SK-N-SH (cell line): ENCODE data around the gene EHBP1L1. TPM values are rescaled to one million over a fixed set of nuclear protein-coding genes. Genes with fewer than 3 reads are reported as not detected.

ENCODE experiments used
- CTCF ChIA-PET: fragments of 300-600, 350-600 bp; formaldehyde crosslinking; extraction: SDS; loops from one replicate; lab custom pipeline; 2021; lab: Yijun Ruan, JAX
- POLR2A ChIA-PET: fragments of 350-600 bp; sonication (Branson Sonifier 250); formaldehyde crosslinking; extraction: SDS; loops from one replicate; lab custom pipeline; 2020; ENCODE audit warnings: antibody characterized with exemption, inconsistent platforms; lab: Yijun Ruan, JAX
- DNase-seq: peaks from one replicate; pipeline ENCODE4 v3.0.0; 2012
- H2AFZ ChIP-seq: fragments of 200-600 bp; sonication (generic); 2 replicates; pipeline ENCODE4 v1.8.1; 2016; ENCODE audit warnings: antibody characterized with exemption, mild to moderate bottlenecking, low read depth
- H3F3A ChIP-seq: fragments of 200-600 bp; sonication (generic); replicated peaks from 2 replicates; pipeline ENCODE3; 2016; ENCODE audit warnings: antibody characterized with exemption, mild to moderate bottlenecking; ENCODE audit not compliant: insufficient read depth
- H3K27ac ChIP-seq, 2 experiments: fragments of 200-500 bp in 1 of 2; fragments of 200-600 bp in 1 of 2; sonication (Bioruptor generic) in 1 of 2; sonication (generic), shearing (Covaris generic) in 1 of 2; 2 replicates each; pipeline versions ENCODE4 v1.5.1 to v1.6.1; 2014 to 2016; ENCODE audit warnings: low read depth in 2 of 2, inconsistent platforms in 1 of 2, low read length in 1 of 2, mild to moderate bottlenecking in 1 of 2, mixed read lengths in 1 of 2
- H3K27me3 ChIP-seq: fragments of 200-600 bp; sonication (generic), shearing (Covaris generic); 2 replicates; pipeline ENCODE4 v1.6.1; 2016; ENCODE audit warnings: mixed run types; ENCODE audit not compliant: insufficient read depth
- H3K36me3 ChIP-seq, 2 experiments: fragments of 200-500 bp in 1 of 2; fragments of 200-600 bp in 1 of 2; sonication (Bioruptor generic) in 1 of 2; sonication (generic) in 1 of 2; replicated peaks in 1 of 2; 2 replicates each; pipeline versions ENCODE3 to v1.5.1; 2014 to 2016; ENCODE audit warnings: low read length in 1 of 2, mild to moderate bottlenecking in 1 of 2; ENCODE audit not compliant: insufficient read depth in 2 of 2, control insufficient read depth in 1 of 2
- H3K4me1 ChIP-seq, 2 experiments: fragments of 200-500 bp in 1 of 2; fragments of 200-600 bp in 1 of 2; sonication (Bioruptor generic) in 1 of 2; sonication (generic), shearing (Covaris generic) in 1 of 2; 2 replicates each; pipeline versions ENCODE4 v1.5.1 to v1.6.1; 2014 to 2016; ENCODE audit warnings: low read depth in 1 of 2, low read length in 1 of 2, mixed run types in 1 of 2; ENCODE audit not compliant: insufficient read depth in 2 of 2, control insufficient read depth in 1 of 2
- H3K4me2 ChIP-seq: fragments of 200-600 bp; sonication (generic), shearing (Covaris generic); 2 replicates; pipeline ENCODE4 v1.6.1; 2017; ENCODE audit warnings: mixed run types
- H3K4me3 ChIP-seq, 2 experiments: fragments of 200-500 bp in 1 of 2; fragments of 200-600 bp in 1 of 2; sonication (Bioruptor generic) in 1 of 2; sonication (generic), shearing (Covaris generic) in 1 of 2; 2 replicates each; pipeline versions ENCODE4 v1.5.1 to v1.8.1; 2014 to 2016; ENCODE audit warnings: low read depth in 2 of 2, inconsistent platforms in 1 of 2, low read length in 1 of 2, mild to moderate bottlenecking in 1 of 2, mixed read lengths in 1 of 2, moderate library complexity in 1 of 2
- H3K79me2 ChIP-seq: fragments of 200-600 bp; sonication (generic); 2 replicates; pipeline ENCODE4 v1.8.1; 2017; ENCODE audit warnings: mild to moderate bottlenecking; ENCODE audit not compliant: insufficient read depth
- H3K9ac ChIP-seq: fragments of 200-600 bp; sonication (generic); 2 replicates; pipeline ENCODE4 v1.6.1; 2017; ENCODE audit warnings: mixed run types
- H3K9me2 ChIP-seq: fragments of 200-600 bp; sonication (generic); 2 replicates; pipeline ENCODE4 v1.6.1; 2017; ENCODE audit warnings: mixed run types
- H3K9me3 ChIP-seq: fragments of 200-600 bp; sonication (generic); 2 replicates; pipeline ENCODE4 v1.6.1; 2017; ENCODE audit warnings: mixed run types, mild to moderate bottlenecking, moderate library complexity
- H4K20me1 ChIP-seq: fragments of 200-600 bp; sonication (generic); 2 replicates; pipeline ENCODE4 v1.6.1; 2017; ENCODE audit warnings: mild to moderate bottlenecking, mixed run types; ENCODE audit not compliant: insufficient read depth
- CTCF ChIP-seq: fragments of 200-600 bp; sonication (generic); IDR thresholded peaks from 2 replicates; pipeline ENCODE4 v1.6.1; 2017; ENCODE audit warnings: antibody characterized with exemption, mild to moderate bottlenecking, moderate library complexity
- EP300 ChIP-seq, 2 experiments: IDR thresholded peaks; 2 replicates each; pipeline versions ENCODE4 v1.4.0 to v1.6.1; 2012; ENCODE audit warnings: borderline replicate concordance in 1 of 2, low read depth in 1 of 2, low read length in 1 of 2
- EZH2phosphoT487 ChIP-seq: fragments of 200-600 bp; sonication (generic); IDR thresholded peaks from 2 replicates; pipeline ENCODE4 v1.6.1; 2017; ENCODE audit warnings: low read depth, mixed run types, mild to moderate bottlenecking, antibody characterized with exemption, moderate library complexity, borderline replicate concordance
- FOSL2 ChIP-seq: IDR thresholded peaks from 2 replicates; pipeline ENCODE4 v1.4.0; 2012; ENCODE audit warnings: low read depth, mild to moderate bottlenecking, moderate library complexity, borderline replicate concordance
- FOXJ3 ChIP-seq: sonication (generic); formaldehyde crosslinking; IDR thresholded peaks from 2 replicates; pipeline ENCODE4 v1.5.1; 2020; ENCODE audit warnings: mild to moderate bottlenecking, missing genetic modification reagents
- FOXM1 ChIP-seq: IDR thresholded peaks from 2 replicates; pipeline ENCODE4 v1.4.0; 2012; ENCODE audit warnings: low read depth, mild to moderate bottlenecking
- MEF2A ChIP-seq: IDR thresholded peaks from 2 replicates; pipeline ENCODE4 v1.4.0; 2012; ENCODE audit warnings: low read depth, borderline replicate concordance
- NFIC ChIP-seq: IDR thresholded peaks from 2 replicates; pipeline ENCODE4 v1.4.0; 2012; ENCODE audit warnings: borderline replicate concordance
- NRF1 ChIP-seq: IDR thresholded peaks from 2 replicates; pipeline ENCODE4 v1.6.1; 2012; ENCODE audit warnings: low read depth, mild to moderate bottlenecking, low read length
- PBX3 ChIP-seq: IDR thresholded peaks from 2 replicates; pipeline ENCODE4; 2012
- POLR2AphosphoS5 ChIP-seq: IDR thresholded peaks from 2 replicates; pipeline ENCODE4 v1.6.1; 2012; ENCODE audit warnings: low read depth, low read length
- RCOR1 ChIP-seq: fragments of 150-350 bp; IDR thresholded peaks from 2 replicates; pipeline ENCODE4 v1.6.1; 2017; ENCODE audit warnings: antibody characterized with exemption, low read length
- SMC3 ChIP-seq: IDR thresholded peaks from 2 replicates; pipeline ENCODE4 v1.6.1; 2012; ENCODE audit warnings: low read depth, low read length, improper control_type of control experiment
- TAF1 ChIP-seq: IDR thresholded peaks from 2 replicates; pipeline ENCODE4 v1.6.1; 2012; ENCODE audit warnings: low read depth, mild to moderate bottlenecking, low read length, moderate library complexity, borderline replicate concordance
- TEAD4 ChIP-seq: IDR thresholded peaks from 2 replicates; pipeline ENCODE4 v1.4.0; 2012; ENCODE audit warnings: mild to moderate bottlenecking, borderline replicate concordance; ENCODE audit not compliant: insufficient read depth
- USF2 ChIP-seq: fragments of 150-350 bp; IDR thresholded peaks from 2 replicates; pipeline ENCODE4 v1.6.1; 2017; ENCODE audit warnings: antibody characterized with exemption, low read length, low read depth, borderline replicate concordance
- YY1 ChIP-seq: IDR thresholded peaks from 2 replicates; pipeline ENCODE4 v1.4.0; 2012; ENCODE audit warnings: low read depth, mild to moderate bottlenecking
- ZBTB33 ChIP-seq: IDR thresholded peaks from 2 replicates; pipeline ENCODE4 v1.4.0; 2012; ENCODE audit warnings: low read depth, borderline replicate concordance
- WGBS: methylation state at CpG from one replicate; pipeline ENCODE4 v1.1.6; 2017; ENCODE audit warnings: low lambda C conversion rate; 5-methylcytosine and 5-hydroxymethylcytosine counted together
- polyA plus RNA-seq, 3 experiments: library from polyadenylated mRNA; depleted of rRNA; stranded (reverse); fragments of >200 nt; gene quantifications; 2 replicates each; pipeline ENCODE4 v1.2.3, GENCODE V29; 2012

EHBP1L1 gene
- polyA plus RNA-seq, 1 of the 3 experiments (the other 2 are of a cell fraction) = 48.7 TPM

- WGBS = 96% methylated on average over 11 of the region's 14 CpGs
- no peaks in the 10 kb centered on the region for H3K27me3 ChIP-seq
- H3K27ac ChIP-seq = no peak overlapping the region
- no peak overlapping the region for H3K4me3 ChIP-seq
- peaks cover 12 to 64% of the 10 kb centered on the region in 2 experiments for H3K36me3 ChIP-seq
- H2AFZ ChIP-seq = no peak overlapping the region
- peaks cover 9% of the 10 kb centered on the region for H4K20me1 ChIP-seq
- H3F3A ChIP-seq = peaks cover 18% of the 10 kb centered on the region
- H3K4me2 ChIP-seq = no peak overlapping the region
- TF ChIP-seq ZBTB33 = no peak
- TF ChIP-seq RCOR1 = no peak
- no peak for TF ChIP-seq FOSL2
- TF ChIP-seq PBX3 = no peak
- TF ChIP-seq YY1 = no peak
- no peak for TF ChIP-seq USF2
- no peak for TF ChIP-seq NFIC
- TF ChIP-seq FOXM1 = no peak
- no peak for TF ChIP-seq EZH2phosphoT487
- TF ChIP-seq EP300 (IDR thresholded peaks at IDR 0.05; ENCODE audit: borderline replicate concordance in 1 of 2, low read depth in 1 of 2, low read length in 1 of 2) = no peak
- TF ChIP-seq SMC3 = no peak
- no peak for TF ChIP-seq TEAD4
- TF ChIP-seq MEF2A = no peak
- TF ChIP-seq NRF1 = no peak
- TF ChIP-seq TAF1 = no peak
- H3K9me3 ChIP-seq = no peaks in the 10 kb centered on the region
- ChIA-PET POLR2A (no interaction called here), CTCF (no interaction called here)
- peaks cover 7% of the 10 kb centered on the region; the same call in 1 of the 2 replicates for H3K79me2 ChIP-seq
- H3K9ac ChIP-seq = no peak overlapping the region
- H3K4me1 ChIP-seq = peaks cover 5 to 17% of the 10 kb centered on the region in 2 experiments; a peak in 3 of 4 replicates
- H3K9me2 ChIP-seq = no peaks in the 10 kb centered on the region
- DNase-seq = no peak
Observed at GRCh38 chr11:65634109-65634436, 58.2 kb downstream of the EHBP1L1 start.

- H3F3A ChIP-seq = peaks cover 18% of the 10 kb centered on the region
- peaks cover 10% of the 10 kb centered on the region; the same call in 1 of the 2 replicates for H3K79me2 ChIP-seq
- WGBS = 100% methylated on average over 5 of the region's 11 CpGs
- H3K9me2 ChIP-seq = no peaks in the 10 kb centered on the region
- no peak overlapping the region for H2AFZ ChIP-seq
- H3K36me3 ChIP-seq = peaks cover 12 to 60% of the 10 kb centered on the region in 2 experiments
- POLR2A ChIA-PET = no interaction called here
- peaks cover 9% of the 10 kb centered on the region for H4K20me1 ChIP-seq
- no peak overlapping the region for H3K4me2 ChIP-seq
- H3K4me1 ChIP-seq = peaks cover 5 to 17% of the 10 kb centered on the region in 2 experiments; a peak in 3 of 4 replicates
- CTCF ChIA-PET = no interaction called here
- H3K27me3 ChIP-seq = no peaks in the 10 kb centered on the region
- no peaks in the 10 kb centered on the region for H3K9me3 ChIP-seq
- H3K4me3 ChIP-seq = no peak overlapping the region
- no peak overlapping the region for H3K27ac ChIP-seq
- no peak for TF ChIP-seq TAF1
- TF ChIP-seq FOSL2 = no peak
- TF ChIP-seq POLR2AphosphoS5 = no peak
- no peak for TF ChIP-seq TEAD4
- TF ChIP-seq RCOR1 = no peak
- no peak for TF ChIP-seq FOXJ3 (CRISPR knock-in tag)
- TF ChIP-seq CTCF = no peak
- TF ChIP-seq, all 33 proteins: peak for 0
- DNase-seq = no peak
- H3K9ac ChIP-seq = no peak overlapping the region
Observed at GRCh38 chr11:65634440-65634839, 58.6 kb downstream of the EHBP1L1 start.
